Neural cell (in vitro differentiated cells): ENCODE measurements around the gene SLC36A1. TPM values are rescaled to one million over a fixed set of nuclear protein-coding genes. Genes with fewer than 3 reads are reported as not detected.
"Not testable (repeated sequence)": the region's sequence is repeated elsewhere in the genome, so short reads cannot be mapped to it uniquely, and the experiment has no call there.

ENCODE experiments used
- H2AFZ ChIP-seq: fragments of 200-600, 300-800 bp; sonication (generic), shearing (Covaris generic); 2 replicates; pipeline ENCODE4 v1.6.0; 2014; ENCODE audit warnings: low read depth, mild to moderate bottlenecking, antibody characterized with exemption, low read length, moderate library complexity
- H3F3A ChIP-seq: fragments of 200-600 bp; shearing (Covaris generic); 2 replicates; pipeline ENCODE4 v1.6.1; 2016; ENCODE audit warnings: mild to moderate bottlenecking, moderate library complexity, mixed read lengths, antibody characterized with exemption, low read length; ENCODE audit not compliant: insufficient read depth, poor library complexity, severe bottlenecking
- H3K27ac ChIP-seq: fragments of 200-600, 300-800 bp; sonication (generic), shearing (Covaris generic); 2 replicates; pipeline ENCODE4 v1.5.1; 2014; ENCODE audit warnings: mild to moderate bottlenecking, low read length, moderate library complexity
- H3K27me3 ChIP-seq: fragments of 300-800, 200-600 bp; sonication (generic), shearing (Covaris generic); 2 replicates; pipeline ENCODE4 v1.6.0; 2014; ENCODE audit warnings: mild to moderate bottlenecking, low read depth, low read length, moderate library complexity; ENCODE audit not compliant: insufficient read depth
- H3K36me3 ChIP-seq: fragments of 300-800, 200-600 bp; sonication (generic), shearing (Covaris generic); 2 replicates; pipeline ENCODE4 v1.5.1; 2014; ENCODE audit warnings: mild to moderate bottlenecking, antibody characterized with exemption, low read length, moderate library complexity; ENCODE audit not compliant: insufficient read depth
- H3K4me2 ChIP-seq: fragments of 300-800, 200-600 bp; sonication (generic), shearing (Covaris generic); 2 replicates; pipeline ENCODE4 v1.6.0; 2014; ENCODE audit warnings: mild to moderate bottlenecking, low read length
- H3K4me3 ChIP-seq: fragments of 300-800, 200-600 bp; sonication (generic), shearing (Covaris generic); 2 replicates; pipeline ENCODE4 v1.5.1; 2014; ENCODE audit warnings: mild to moderate bottlenecking, low read length, moderate library complexity
- H3K79me2 ChIP-seq: fragments of 200-600 bp; shearing (Covaris generic); replicated peaks from 2 replicates; pipeline ENCODE4 v1.6.0; 2014; ENCODE audit warnings: mild to moderate bottlenecking, low read length, moderate library complexity; ENCODE audit not compliant: insufficient read depth
- H3K9ac ChIP-seq: fragments of 300-800, 200-600 bp; sonication (generic), shearing (Covaris generic); 2 replicates; pipeline ENCODE4 v1.6.1; 2016; ENCODE audit warnings: mild to moderate bottlenecking, low read length, mixed read lengths
- H3K9me2 ChIP-seq: fragments of 200-600 bp; shearing (Covaris generic); 2 replicates; pipeline ENCODE4 v1.6.1; 2016; ENCODE audit warnings: mild to moderate bottlenecking, low read length, mixed read lengths; ENCODE audit not compliant: insufficient read depth
- H3K9me3 ChIP-seq: fragments of 200-600, 300-800 bp; sonication (generic), shearing (Covaris generic); 2 replicates; pipeline ENCODE4 v1.6.1; 2016; ENCODE audit warnings: mild to moderate bottlenecking, mixed run types, low read length, moderate library complexity, mixed read lengths
- H4K20me1 ChIP-seq: fragments of 200-600 bp; shearing (Covaris generic); 2 replicates; pipeline ENCODE4 v1.6.1; 2016; ENCODE audit warnings: mild to moderate bottlenecking, mixed run types; ENCODE audit not compliant: insufficient read depth
- EP300 ChIP-seq: fragments of 450-650 bp; conservative IDR thresholded peaks from 2 replicates; pipeline ENCODE4 v1.6.1; 2014; ENCODE audit warnings: antibody characterized with exemption, mild to moderate bottlenecking, moderate library complexity; ENCODE audit not compliant: poor library complexity, severe bottlenecking
- EZH2 ChIP-seq: fragments of 200-600, 300-800 bp; shearing (Covaris generic), sonication (generic); IDR thresholded peaks from 2 replicates; pipeline ENCODE4 v1.6.1; 2014; ENCODE audit warnings: antibody characterized with exemption, low read length, borderline replicate concordance, mild to moderate bottlenecking; ENCODE audit not compliant: insufficient read depth, poor library complexity, severe bottlenecking
- MXI1 ChIP-seq: fragments of 450-650 bp; conservative IDR thresholded peaks from 2 replicates; pipeline ENCODE4 v1.6.1; 2014; ENCODE audit warnings: antibody characterized with exemption, mild to moderate bottlenecking; ENCODE audit not compliant: poor library complexity, severe bottlenecking
- POLR2AphosphoS5 ChIP-seq: IDR thresholded peaks from 2 replicates; pipeline ENCODE4 v1.6.1; 2012
- RAD21 ChIP-seq: fragments of 450-650 bp; conservative IDR thresholded peaks from 2 replicates; pipeline ENCODE4 v1.6.1; 2014; ENCODE audit warnings: antibody characterized with exemption, mild to moderate bottlenecking, moderate library complexity
- SMC3 ChIP-seq: fragments of 450-650 bp; conservative IDR thresholded peaks from 2 replicates; pipeline ENCODE4 v1.6.1; 2014; ENCODE audit warnings: antibody characterized with exemption, mild to moderate bottlenecking, moderate library complexity; ENCODE audit not compliant: poor library complexity
- TAF1 ChIP-seq: IDR thresholded peaks from 2 replicates; pipeline ENCODE4 v1.6.1; 2012; ENCODE audit warnings: low read depth
- polyA plus RNA-seq: library from polyadenylated mRNA; depleted of rRNA; stranded (reverse); fragments of >200 nt; gene quantifications from 2 replicates; pipeline ENCODE4 v1.2.3, GENCODE V29; 2014
- TF ChIP-seq, protein P1 (sequence below): IDR thresholded peaks from 2 replicates; pipeline ENCODE4 v1.6.1; 2012; ENCODE audit warnings: borderline replicate concordance
- TF ChIP-seq, protein P2 (sequence below): fragments of 450-650 bp; IDR thresholded peaks from 2 replicates; pipeline ENCODE4 v1.5.1; 2014; ENCODE audit warnings: antibody characterized with exemption, mild to moderate bottlenecking, moderate library complexity; ENCODE audit not compliant: poor library complexity, severe bottlenecking

The SLC36A1 gene
- polyA plus RNA-seq, 1 donor from 2014 or later = 5.3 TPM

DNA sequence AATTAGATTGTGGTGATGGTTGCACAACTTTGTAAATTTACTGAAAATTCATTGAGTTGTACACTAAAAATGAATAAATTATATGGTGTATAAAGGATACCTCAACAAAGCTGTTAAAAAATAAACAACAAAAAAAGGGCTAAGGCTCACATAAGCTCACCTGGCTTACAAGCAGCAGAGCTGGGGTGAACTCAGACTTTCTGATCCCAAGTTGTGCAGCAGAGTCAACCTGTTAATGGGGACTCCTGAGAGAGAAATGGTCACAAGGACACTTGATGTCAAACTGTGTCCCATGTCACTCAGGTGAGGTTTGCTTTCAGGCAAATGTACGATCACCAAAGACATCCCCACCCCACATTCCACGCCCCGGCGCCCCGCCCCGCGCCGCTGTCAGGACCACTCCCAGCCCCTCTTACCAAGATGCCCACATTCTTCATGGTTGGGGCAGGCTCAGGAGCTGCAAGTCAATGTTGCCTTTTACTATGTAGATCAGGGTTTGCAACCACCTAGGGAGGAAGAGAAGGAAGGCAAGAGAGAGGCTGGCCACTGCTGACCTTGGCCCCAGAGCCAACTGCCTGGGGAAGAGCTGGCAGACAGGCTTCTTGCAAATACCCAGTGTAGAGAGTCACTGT lies 22.4 kb upstream of the SLC36A1 start:
- no peaks in the 10 kb centered on the region for H3K27me3 ChIP-seq
- no peak overlapping the region for H3K4me3 ChIP-seq
- H3K36me3 ChIP-seq = no peaks in the 10 kb centered on the region
- H3F3A ChIP-seq = no peaks in the 10 kb centered on the region
- H3K27ac ChIP-seq = no peak overlapping the region
- H3K4me2 ChIP-seq = no peak overlapping the region
- H3K79me2 ChIP-seq = no peaks in the 10 kb centered on the region
- H3K9ac ChIP-seq = no peak overlapping the region
- no peaks in the 10 kb centered on the region for H3K9me2 ChIP-seq
- no peaks in the 10 kb centered on the region for H3K9me3 ChIP-seq
- no peaks in the 10 kb centered on the region for H4K20me1 ChIP-seq
- no peak overlapping the region for H2AFZ ChIP-seq
- TF ChIP-seq, protein P1, sequence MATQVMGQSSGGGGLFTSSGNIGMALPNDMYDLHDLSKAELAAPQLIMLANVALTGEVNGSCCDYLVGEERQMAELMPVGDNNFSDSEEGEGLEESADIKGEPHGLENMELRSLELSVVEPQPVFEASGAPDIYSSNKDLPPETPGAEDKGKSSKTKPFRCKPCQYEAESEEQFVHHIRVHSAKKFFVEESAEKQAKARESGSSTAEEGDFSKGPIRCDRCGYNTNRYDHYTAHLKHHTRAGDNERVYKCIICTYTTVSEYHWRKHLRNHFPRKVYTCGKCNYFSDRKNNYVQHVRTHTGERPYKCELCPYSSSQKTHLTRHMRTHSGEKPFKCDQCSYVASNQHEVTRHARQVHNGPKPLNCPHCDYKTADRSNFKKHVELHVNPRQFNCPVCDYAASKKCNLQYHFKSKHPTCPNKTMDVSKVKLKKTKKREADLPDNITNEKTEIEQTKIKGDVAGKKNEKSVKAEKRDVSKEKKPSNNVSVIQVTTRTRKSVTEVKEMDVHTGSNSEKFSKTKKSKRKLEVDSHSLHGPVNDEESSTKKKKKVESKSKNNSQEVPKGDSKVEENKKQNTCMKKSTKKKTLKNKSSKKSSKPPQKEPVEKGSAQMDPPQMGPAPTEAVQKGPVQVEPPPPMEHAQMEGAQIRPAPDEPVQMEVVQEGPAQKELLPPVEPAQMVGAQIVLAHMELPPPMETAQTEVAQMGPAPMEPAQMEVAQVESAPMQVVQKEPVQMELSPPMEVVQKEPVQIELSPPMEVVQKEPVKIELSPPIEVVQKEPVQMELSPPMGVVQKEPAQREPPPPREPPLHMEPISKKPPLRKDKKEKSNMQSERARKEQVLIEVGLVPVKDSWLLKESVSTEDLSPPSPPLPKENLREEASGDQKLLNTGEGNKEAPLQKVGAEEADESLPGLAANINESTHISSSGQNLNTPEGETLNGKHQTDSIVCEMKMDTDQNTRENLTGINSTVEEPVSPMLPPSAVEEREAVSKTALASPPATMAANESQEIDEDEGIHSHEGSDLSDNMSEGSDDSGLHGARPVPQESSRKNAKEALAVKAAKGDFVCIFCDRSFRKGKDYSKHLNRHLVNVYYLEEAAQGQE = no peak
- TF ChIP-seq EZH2 (no peak), MXI1 (no peak), TAF1 (no peak), SMC3 (no peak), POLR2AphosphoS5 (no peak), EP300 (no peak), RAD21 (no peak)
- TF ChIP-seq, protein P2, sequence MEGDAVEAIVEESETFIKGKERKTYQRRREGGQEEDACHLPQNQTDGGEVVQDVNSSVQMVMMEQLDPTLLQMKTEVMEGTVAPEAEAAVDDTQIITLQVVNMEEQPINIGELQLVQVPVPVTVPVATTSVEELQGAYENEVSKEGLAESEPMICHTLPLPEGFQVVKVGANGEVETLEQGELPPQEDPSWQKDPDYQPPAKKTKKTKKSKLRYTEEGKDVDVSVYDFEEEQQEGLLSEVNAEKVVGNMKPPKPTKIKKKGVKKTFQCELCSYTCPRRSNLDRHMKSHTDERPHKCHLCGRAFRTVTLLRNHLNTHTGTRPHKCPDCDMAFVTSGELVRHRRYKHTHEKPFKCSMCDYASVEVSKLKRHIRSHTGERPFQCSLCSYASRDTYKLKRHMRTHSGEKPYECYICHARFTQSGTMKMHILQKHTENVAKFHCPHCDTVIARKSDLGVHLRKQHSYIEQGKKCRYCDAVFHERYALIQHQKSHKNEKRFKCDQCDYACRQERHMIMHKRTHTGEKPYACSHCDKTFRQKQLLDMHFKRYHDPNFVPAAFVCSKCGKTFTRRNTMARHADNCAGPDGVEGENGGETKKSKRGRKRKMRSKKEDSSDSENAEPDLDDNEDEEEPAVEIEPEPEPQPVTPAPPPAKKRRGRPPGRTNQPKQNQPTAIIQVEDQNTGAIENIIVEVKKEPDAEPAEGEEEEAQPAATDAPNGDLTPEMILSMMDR = no peak

DNA sequence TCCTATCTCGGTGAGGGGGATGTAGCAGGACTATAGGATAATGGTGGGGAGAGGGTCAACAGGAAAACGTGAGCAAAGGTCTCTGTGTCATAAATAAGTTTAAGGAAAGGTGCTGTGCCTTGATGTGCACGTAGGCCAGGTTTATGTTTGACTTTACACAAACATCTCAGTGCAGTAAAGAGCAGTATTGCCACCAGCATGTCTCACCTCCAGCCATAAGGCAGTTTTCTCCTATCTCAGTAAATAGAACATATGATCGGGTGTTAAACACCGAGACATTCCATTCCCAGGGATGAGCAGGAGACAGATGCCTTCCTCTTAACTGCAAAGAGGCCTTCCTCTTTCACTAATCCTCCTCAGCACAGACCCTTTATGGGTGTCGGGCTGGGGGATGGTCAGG lies 21.1 kb upstream of the SLC36A1 start:
- H3K9me2 ChIP-seq, H3K9ac ChIP-seq, H3K4me2 ChIP-seq, H3K27me3 ChIP-seq, H4K20me1 ChIP-seq, H3K9me3 ChIP-seq, H3K4me3 ChIP-seq, H3F3A ChIP-seq, H3K27ac ChIP-seq, H2AFZ ChIP-seq, H3K79me2 ChIP-seq, H3K36me3 ChIP-seq: not testable (repeated sequence)

DNA sequence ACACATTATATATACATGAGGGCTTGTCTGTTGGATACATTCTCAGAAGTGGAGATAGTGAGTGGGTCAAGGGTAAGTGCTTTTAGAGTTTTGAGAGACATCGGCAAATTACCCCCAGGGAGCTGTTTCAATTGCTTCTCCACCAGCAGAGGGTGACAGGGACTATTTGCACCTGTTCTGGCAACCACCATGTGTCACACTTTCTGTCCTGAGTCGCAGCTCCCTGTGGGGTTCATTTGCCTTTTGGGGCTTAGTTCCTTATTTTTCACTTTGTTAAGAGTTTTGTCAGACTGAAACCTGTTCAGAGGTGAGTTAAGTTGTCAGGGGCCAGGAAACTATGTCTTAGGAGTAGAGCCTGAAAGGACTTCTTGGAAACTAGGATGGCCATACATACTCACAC lies 20.1 kb upstream of the SLC36A1 start:
- no peaks in the 10 kb centered on the region for H4K20me1 ChIP-seq
- H3K27ac ChIP-seq = no peak overlapping the region
- no peaks in the 10 kb centered on the region for H3K79me2 ChIP-seq
- no peaks in the 10 kb centered on the region for H3K27me3 ChIP-seq
- TF ChIP-seq, protein P2 = no peak
- TF ChIP-seq EZH2 = no peak
- no peak for TF ChIP-seq POLR2AphosphoS5
- TF ChIP-seq TAF1 = no peak
- no peak for TF ChIP-seq RAD21
- no peak for TF ChIP-seq MXI1
- TF ChIP-seq EP300 = no peak
- TF ChIP-seq SMC3 = no peak
- TF ChIP-seq, protein P1 = no peak
- no peaks in the 10 kb centered on the region for H3F3A ChIP-seq
- H3K36me3 ChIP-seq = no peaks in the 10 kb centered on the region
- H3K9ac ChIP-seq = no peak overlapping the region
- H3K4me3 ChIP-seq = no peak overlapping the region
- no peak overlapping the region for H2AFZ ChIP-seq
- no peaks in the 10 kb centered on the region for H3K9me2 ChIP-seq
- H3K9me3 ChIP-seq = no peaks in the 10 kb centered on the region
- H3K4me2 ChIP-seq = no peak overlapping the region
